Activated effector memory CD4-positive, alpha-beta T cell treated with anti-CD3 and anti-CD28 coated beads, Interleukin-2, amount 50 U/mL, for 16 hours (primary cell): ENCODE results near the gene ACAD11.
"Not testable (repeated sequence)": the region's sequence is repeated elsewhere in the genome, so short reads cannot be mapped to it uniquely, and the experiment has no call there.

Source experiments
- DNase-seq: peaks from one replicate; pipeline ENCODE4 v3.0.0-alpha.2; 2020

ACAD11 gene

GRCh38 chr3:132643366-132643765 is 16.2 kb downstream of the ACAD11 start:
- no peak for DNase-seq

- DNase-seq = no peak
Observed at GRCh38 chr3:132642539-132642847, 17.1 kb downstream of the ACAD11 start.

GRCh38 chr3:132641837-132642538 is 17.6 kb downstream of the ACAD11 start:
- no peak for DNase-seq

- not testable (repeated sequence) for DNase-seq
Observed at GRCh38 chr3:132641427-132641826, 18.2 kb downstream of the ACAD11 start.

- DNase-seq = no peak
Observed at GRCh38 chr3:132638706-132639105, 20.9 kb downstream of the ACAD11 start.

- DNase-seq = no peak
Observed at GRCh38 chr3:132637590-132637989, 22.0 kb downstream of the ACAD11 start.

- DNase-seq = no peak
Observed at GRCh38 chr3:132635052-132635451, 24.6 kb downstream of the ACAD11 start.

- DNase-seq = no peak
Observed at GRCh38 chr3:132630612-132631011, 29.0 kb downstream of the ACAD11 start.

- no peak for DNase-seq
Observed at GRCh38 chr3:132629928-132630327, 29.7 kb downstream of the ACAD11 start.

GRCh38 chr3:132628157-132628556 is 31.5 kb downstream of the ACAD11 start:
- DNase-seq = no peak

GRCh38 chr3:132626955-132627354 is 32.7 kb downstream of the ACAD11 start:
- DNase-seq = no peak

- DNase-seq = no peak
Observed at GRCh38 chr3:132625613-132626012, 34.0 kb downstream of the ACAD11 start.

- DNase-seq = no peak
Observed at GRCh38 chr3:132624790-132625189, 34.8 kb downstream of the ACAD11 start.

GRCh38 chr3:132623646-132624045 is 36.0 kb downstream of the ACAD11 start:
- DNase-seq = no peak

- DNase-seq = no peak
Observed at GRCh38 chr3:132622761-132623160, 36.8 kb downstream of the ACAD11 start.

GRCh38 chr3:132622148-132622547 is 37.5 kb downstream of the ACAD11 start:
- no peak for DNase-seq

- no peak for DNase-seq
Observed at GRCh38 chr3:132616780-132617179, 42.8 kb downstream of the ACAD11 start.

- no peak for DNase-seq
Observed at GRCh38 chr3:132615881-132616280, 43.7 kb downstream of the ACAD11 start.

- not testable (repeated sequence) for DNase-seq
Observed at GRCh38 chr3:132615301-132615700, 44.3 kb downstream of the ACAD11 start.

GRCh38 chr3:132606620-132607019 is 53.0 kb downstream of the ACAD11 start:
- DNase-seq = not testable (repeated sequence)

GRCh38 chr3:132606085-132606484 is 53.5 kb downstream of the ACAD11 start:
- no peak for DNase-seq

GRCh38 chr3:132605374-132605792 is 54.2 kb downstream of the ACAD11 start:
- DNase-seq = no peak

- not testable (repeated sequence) for DNase-seq
Observed at GRCh38 chr3:132600614-132601013, 59.0 kb downstream of the ACAD11 start.

GRCh38 chr3:132598181-132598580 is 61.4 kb downstream of the ACAD11 start:
- no peak for DNase-seq

- no peak for DNase-seq
Observed at GRCh38 chr3:132597660-132598059, 61.9 kb downstream of the ACAD11 start.
